HG03432 (cell line): ENCODE measurements around the gene CCDC15.
A peak's percentile ranks its signal among the peaks of the same experiment; 100 is the strongest.
"Not testable (repeated sequence)": the region's sequence is repeated elsewhere in the genome, so short reads cannot be mapped to it uniquely, and the experiment has no call there.

Experiments
- ATAC-seq: cut with Tn5 transposase; IDR thresholded peaks from one replicate; pipeline ENCODE4 v1.9.1; 2021; ENCODE audit warnings: mild to moderate bottlenecking, moderate library complexity; ENCODE audit not compliant: unreplicated experiment

Gene CCDC15

GRCh38 chr11:124984512-124984854 is 30.5 kb downstream of the CCDC15 start:
- ATAC-seq = no peak

- no peak for ATAC-seq
Measured at GRCh38 chr11:124987096-124987495, 33.1 kb downstream of the CCDC15 start.

- no peak for ATAC-seq
Measured at GRCh38 chr11:124988063-124988462, 34.1 kb downstream of the CCDC15 start.

- ATAC-seq = no peak
Measured at GRCh38 chr11:125001079-125001778, 47.2 kb downstream of the CCDC15 start.

GRCh38 chr11:125001849-125002248 is 47.8 kb downstream of the CCDC15 start:
- ATAC-seq = no peak

- ATAC-seq = no peak
Measured at GRCh38 chr11:125005491-125005890, 51.5 kb downstream of the CCDC15 start.

- no peak for ATAC-seq
Measured at GRCh38 chr11:125016413-125016812, 62.4 kb downstream of the CCDC15 start.

- ATAC-seq = no peak
Measured at GRCh38 chr11:125020342-125020741, 66.3 kb downstream of the CCDC15 start.

GRCh38 chr11:125022551-125022950 is 68.5 kb downstream of the CCDC15 start:
- no peak for ATAC-seq

GRCh38 chr11:125025968-125026367 is 72.0 kb downstream of the CCDC15 start:
- ATAC-seq = no peak

- not testable (repeated sequence) for ATAC-seq
Measured at GRCh38 chr11:125029431-125029830, 75.4 kb downstream of the CCDC15 start.

GRCh38 chr11:125036933-125037332 is 82.9 kb downstream of the CCDC15 start:
- ATAC-seq = no peak

- no peak for ATAC-seq
Measured at GRCh38 chr11:125049164-125049792, 95.3 kb downstream of the CCDC15 start.

- ATAC-seq = no peak
Measured at GRCh38 chr11:125052047-125052446, 98.0 kb downstream of the CCDC15 start.

GRCh38 chr11:125053167-125053566 is 99.2 kb downstream of the CCDC15 start:
- ATAC-seq = no peak

- no peak for ATAC-seq
Measured at GRCh38 chr11:125055107-125055715, 101.2 kb downstream of the CCDC15 start.

- not testable (repeated sequence) for ATAC-seq
Measured at GRCh38 chr11:125056111-125056510, 102.1 kb downstream of the CCDC15 start.

- no peak for ATAC-seq
Measured at GRCh38 chr11:125056931-125057692, 103.1 kb downstream of the CCDC15 start.

GRCh38 chr11:125057693-125058016 is 103.7 kb downstream of the CCDC15 start:
- ATAC-seq = no peak

GRCh38 chr11:125061281-125061680 is 107.3 kb downstream of the CCDC15 start:
- no peak for ATAC-seq

GRCh38 chr11:125062218-125062930 is 108.4 kb downstream of the CCDC15 start:
- ATAC-seq = peak; percentile 14
